ENCODE data around the gene PHOX2A.
A peak's percentile ranks its signal among the peaks of the same experiment; 100 is the strongest.

Gene PHOX2A

DNA sequence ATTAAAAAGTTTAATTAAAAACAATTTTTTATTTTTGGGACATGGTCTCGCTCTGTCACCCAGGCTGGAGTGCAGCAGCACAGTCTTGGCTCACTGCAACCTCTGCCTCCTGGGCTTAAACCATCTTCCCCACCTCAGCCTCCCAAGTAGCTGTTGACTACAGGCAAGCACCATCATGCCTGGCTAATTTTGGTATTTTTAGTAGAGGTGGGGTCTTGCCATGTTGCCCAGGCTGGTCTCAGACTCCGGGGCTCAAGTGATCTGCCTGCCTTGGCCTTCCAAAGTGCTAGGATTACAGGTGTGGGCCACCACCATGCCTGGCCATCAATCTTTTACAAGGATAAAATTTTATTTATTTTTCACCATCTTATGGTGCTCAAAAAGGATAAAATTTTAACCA, 43.3 kb upstream of the PHOX2A start:
- Histone ChIP-seq H2BK120ac (ENCODE audit: low read depth, low read length) (no peak overlapping the region), H2AK5ac (ENCODE audit: low read depth, low read length) (no peak overlapping the region), H3K18ac (ENCODE audit: low read length) (no peak overlapping the region), H3K36me3 (replicated peaks in 1 of 2; ENCODE audit: control insufficient read depth in 2 of 2, insufficient read depth in 2 of 2, low read length in 2 of 2) (no peaks in the 10 kb centered on the region), H2BK12ac (ENCODE audit: low read length) (no peak overlapping the region), H4K8ac (ENCODE audit: low read depth, low read length) (no peak overlapping the region), H3K4me2 (ENCODE audit: insufficient read depth, low read length, poor library complexity, severe bottlenecking) (no peak overlapping the region), H4K91ac (ENCODE audit: low read depth, low read length, poor library complexity) (no peak overlapping the region), H3K23ac (ENCODE audit: low read depth, low read length, poor library complexity) (no peak overlapping the region), H2AFZ (ENCODE audit: low read length) (no peak overlapping the region), H2BK15ac (ENCODE audit: low read length) (no peak overlapping the region), H3K79me1 (ENCODE audit: low read depth, low read length) (no peaks in the 10 kb centered on the region), H3K9me3 (replicated peaks in 1 of 2; ENCODE audit: control insufficient read depth in 2 of 2, insufficient read depth in 1 of 2, low read depth in 1 of 2, low read length in 2 of 2) (no peaks in the 10 kb centered on the region), H2BK5ac (ENCODE audit: low read length) (no peak overlapping the region), H3K4me3 (ENCODE audit: low read length in 2 of 2) (peak overlapping the region in 1 of 2 donors; percentile 50), H3K4ac (ENCODE audit: low read length) (no peak overlapping the region), H3K27ac (replicated peaks; ENCODE audit: low read length) (no peak overlapping the region), H3K9ac (ENCODE audit: low read depth, low read length, poor library complexity) (no peak overlapping the region), H3K4me1 (ENCODE audit: control insufficient read depth in 2 of 2, insufficient read depth in 1 of 2, low read depth in 1 of 2, low read length in 2 of 2) (no peaks in the 10 kb centered on the region), H3K27me3 (ENCODE audit: control insufficient read depth in 3 of 3, insufficient read depth in 3 of 3, low read depth in 1 of 3, low read length in 3 of 3) (no peaks in the 10 kb centered on the region), H3K14ac (ENCODE audit: low read length) (no peak overlapping the region)
- whole genome bisulfite sequencing, 2 donors (ENCODE audit: extremely low coverage in 2 of 2, insufficient read length in 2 of 2, insufficient replicate concordance in 1 of 2) = no CpG with 5 or more reads among the region's 2 CpGs
- DNase-seq (ENCODE audit: low spot score) = no peak

DNA sequence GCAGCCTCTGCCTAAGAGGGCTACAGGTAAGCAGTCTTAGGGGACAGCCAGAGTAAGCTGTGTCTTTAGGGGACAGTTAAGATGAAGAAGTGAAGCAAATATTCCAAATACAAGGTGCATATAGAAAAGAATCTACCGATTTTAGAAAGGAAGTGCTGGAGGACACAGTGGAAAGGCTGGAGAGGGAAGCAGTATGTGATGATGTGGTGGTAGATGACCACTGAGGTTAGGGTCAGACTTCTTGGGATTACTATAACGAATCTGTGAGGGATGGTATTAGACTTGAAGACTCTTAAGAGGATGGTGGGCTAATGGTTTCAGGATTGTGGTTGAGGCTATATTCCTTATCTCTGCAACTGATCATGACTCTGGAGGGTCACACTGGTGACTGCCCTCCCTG, 40.0 kb upstream of the PHOX2A start:
- Histone ChIP-seq H3K36me3 (replicated peaks in 1 of 2; ENCODE audit: control insufficient read depth in 2 of 2, insufficient read depth in 2 of 2, low read length in 2 of 2) (no peaks in the 10 kb centered on the region), H2BK120ac (ENCODE audit: low read depth, low read length) (no peak overlapping the region), H3K9ac (ENCODE audit: low read depth, low read length, poor library complexity) (no peak overlapping the region), H3K79me1 (ENCODE audit: low read depth, low read length) (no peaks in the 10 kb centered on the region), H3K23ac (ENCODE audit: low read depth, low read length, poor library complexity) (no peak overlapping the region), H2BK15ac (ENCODE audit: low read length) (no peak overlapping the region), H2BK5ac (ENCODE audit: low read length) (no peak overlapping the region), H2AK5ac (ENCODE audit: low read depth, low read length) (no peak overlapping the region), H2AFZ (ENCODE audit: low read length) (no peak overlapping the region), H3K4ac (ENCODE audit: low read length) (no peak overlapping the region), H3K9me3 (replicated peaks in 1 of 2; ENCODE audit: control insufficient read depth in 2 of 2, insufficient read depth in 1 of 2, low read depth in 1 of 2, low read length in 2 of 2) (no peaks in the 10 kb centered on the region), H3K4me3 (ENCODE audit: low read length in 2 of 2) (no peak overlapping the region), H4K91ac (ENCODE audit: low read depth, low read length, poor library complexity) (no peak overlapping the region), H2BK12ac (ENCODE audit: low read length) (no peak overlapping the region), H3K4me1 (ENCODE audit: control insufficient read depth in 2 of 2, insufficient read depth in 1 of 2, low read depth in 1 of 2, low read length in 2 of 2) (no peaks in the 10 kb centered on the region), H3K27me3 (ENCODE audit: control insufficient read depth in 3 of 3, insufficient read depth in 3 of 3, low read depth in 1 of 3, low read length in 3 of 3) (no peaks in the 10 kb centered on the region), H4K8ac (ENCODE audit: low read depth, low read length) (no peak overlapping the region), H3K27ac (replicated peaks; ENCODE audit: low read length) (no peak overlapping the region), H3K14ac (ENCODE audit: low read length) (no peak overlapping the region), H3K4me2 (ENCODE audit: insufficient read depth, low read length, poor library complexity, severe bottlenecking) (no peak overlapping the region), H3K18ac (ENCODE audit: low read length) (no peak overlapping the region)
- WGBS, 2 donors (ENCODE audit: extremely low coverage in 2 of 2, insufficient read length in 2 of 2, insufficient replicate concordance in 1 of 2) = no CpG with 5 or more reads among the region's 2 CpGs
- DNase-seq (ENCODE audit: low spot score) = no peak

DNA sequence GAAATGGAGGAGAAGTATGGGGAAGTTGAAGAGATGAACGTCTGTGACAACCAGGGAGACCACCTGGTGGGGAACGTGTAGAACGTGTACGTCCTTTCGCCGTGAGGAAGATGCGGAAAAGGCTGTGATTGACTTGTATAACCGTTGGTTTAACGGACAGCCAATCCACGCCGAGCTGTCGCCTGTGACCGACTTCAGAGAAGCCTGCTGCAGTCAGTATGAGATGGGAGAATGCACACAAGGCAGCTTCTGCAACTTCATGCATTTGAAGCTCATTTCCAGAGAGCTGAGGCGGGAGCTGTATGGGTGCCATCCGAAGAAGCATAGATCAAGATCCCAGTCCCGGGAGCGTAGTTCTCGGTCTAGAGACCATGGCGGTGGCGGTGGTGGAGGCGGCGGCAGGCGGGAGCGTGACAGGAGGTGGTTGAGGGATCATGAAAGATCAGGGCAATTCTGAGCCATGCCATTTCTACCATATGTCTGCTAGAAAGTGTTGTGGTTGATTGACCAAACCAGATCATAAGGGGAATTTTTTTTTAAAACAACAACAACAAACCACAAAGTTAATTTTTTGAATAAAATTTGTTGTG, 36.8 kb upstream of the PHOX2A start:
- no peak overlapping the region for H3K4me3 ChIP-seq (ENCODE audit: low read length in 2 of 2)
- no peak overlapping the region for H2BK120ac ChIP-seq (ENCODE audit: low read depth, low read length)
- no peak overlapping the region for H2BK15ac ChIP-seq (ENCODE audit: low read length)
- no peak overlapping the region for H3K9ac ChIP-seq (ENCODE audit: low read depth, low read length, poor library complexity)
- no peak overlapping the region for H3K18ac ChIP-seq (ENCODE audit: low read length)
- no peak overlapping the region for H3K4me2 ChIP-seq (ENCODE audit: insufficient read depth, low read length, poor library complexity, severe bottlenecking)
- no peak overlapping the region for H3K23ac ChIP-seq (ENCODE audit: low read depth, low read length, poor library complexity)
- DNase-seq (ENCODE audit: low spot score) = no peak
- H3K4ac ChIP-seq (ENCODE audit: low read length) = no peak overlapping the region
- H3K27ac ChIP-seq (replicated peaks; ENCODE audit: low read length) = no peak overlapping the region
- H4K8ac ChIP-seq (ENCODE audit: low read depth, low read length) = no peak overlapping the region
- no peak overlapping the region for H2AFZ ChIP-seq (ENCODE audit: low read length)
- no peaks in the 10 kb centered on the region for H3K27me3 ChIP-seq (ENCODE audit: control insufficient read depth in 3 of 3, insufficient read depth in 3 of 3, low read depth in 1 of 3, low read length in 3 of 3)
- WGBS, 2 donors (ENCODE audit: extremely low coverage in 2 of 2, insufficient read length in 2 of 2, insufficient replicate concordance in 1 of 2) = no CpG with 5 or more reads among the region's 24 CpGs
- no peak overlapping the region for H4K91ac ChIP-seq (ENCODE audit: low read depth, low read length, poor library complexity)
- no peak overlapping the region for H3K14ac ChIP-seq (ENCODE audit: low read length)
- H3K36me3 ChIP-seq (replicated peaks in 1 of 2; ENCODE audit: control insufficient read depth in 2 of 2, insufficient read depth in 2 of 2, low read length in 2 of 2) = no peaks in the 10 kb centered on the region
- no peak overlapping the region for H2BK5ac ChIP-seq (ENCODE audit: low read length)
- no peak overlapping the region for H2AK5ac ChIP-seq (ENCODE audit: low read depth, low read length)
- H2BK12ac ChIP-seq (ENCODE audit: low read length) = no peak overlapping the region
- no peaks in the 10 kb centered on the region for H3K4me1 ChIP-seq (ENCODE audit: control insufficient read depth in 2 of 2, insufficient read depth in 1 of 2, low read depth in 1 of 2, low read length in 2 of 2)
- no peaks in the 10 kb centered on the region for H3K9me3 ChIP-seq (replicated peaks in 1 of 2; ENCODE audit: control insufficient read depth in 2 of 2, insufficient read depth in 1 of 2, low read depth in 1 of 2, low read length in 2 of 2)
- H3K79me1 ChIP-seq (ENCODE audit: low read depth, low read length) = no peaks in the 10 kb centered on the region

DNA sequence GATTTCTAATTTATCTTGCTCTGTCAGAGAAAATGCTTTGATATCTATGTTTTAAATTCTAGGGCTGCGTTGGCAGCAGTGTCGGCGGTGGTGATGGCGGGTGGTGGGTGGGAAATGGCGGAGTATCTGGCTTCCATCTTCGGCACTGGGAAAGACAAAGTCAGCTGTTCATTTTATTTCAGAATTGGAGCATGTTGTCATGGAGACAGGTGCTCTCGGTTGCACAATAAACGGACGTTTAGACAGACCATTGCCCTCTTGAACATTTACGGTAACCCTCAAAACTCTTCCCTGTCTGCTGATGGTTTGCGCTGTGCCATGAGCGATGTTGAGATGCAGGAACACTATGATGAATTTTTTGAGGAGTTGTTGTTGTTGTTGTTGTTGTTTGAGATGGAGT, 36.1 kb upstream of the PHOX2A start:
- Histone ChIP-seq H3K23ac (ENCODE audit: low read depth, low read length, poor library complexity) (no peak overlapping the region), H3K27ac (replicated peaks; ENCODE audit: low read length) (no peak overlapping the region), H2BK15ac (ENCODE audit: low read length) (no peak overlapping the region)

More for the DNA sequence above, 36.1 kb upstream of the PHOX2A start:
- WGBS, 2 donors (ENCODE audit: extremely low coverage in 2 of 2, insufficient read length in 2 of 2, insufficient replicate concordance in 1 of 2) = no CpG with 5 or more reads among the region's 12 CpGs
- Histone ChIP-seq H3K14ac (ENCODE audit: low read length) (no peak overlapping the region), H3K4me3 (ENCODE audit: low read length in 2 of 2) (no peak overlapping the region), H2BK12ac (ENCODE audit: low read length) (no peak overlapping the region), H3K27me3 (ENCODE audit: control insufficient read depth in 3 of 3, insufficient read depth in 3 of 3, low read depth in 1 of 3, low read length in 3 of 3) (no peaks in the 10 kb centered on the region), H3K9ac (ENCODE audit: low read depth, low read length, poor library complexity) (no peak overlapping the region), H4K8ac (ENCODE audit: low read depth, low read length) (no peak overlapping the region), H4K91ac (ENCODE audit: low read depth, low read length, poor library complexity) (no peak overlapping the region), H3K4me2 (ENCODE audit: insufficient read depth, low read length, poor library complexity, severe bottlenecking) (no peak overlapping the region), H3K4ac (ENCODE audit: low read length) (no peak overlapping the region), H3K4me1 (ENCODE audit: control insufficient read depth in 2 of 2, insufficient read depth in 1 of 2, low read depth in 1 of 2, low read length in 2 of 2) (no peaks in the 10 kb centered on the region), H3K79me1 (ENCODE audit: low read depth, low read length) (no peaks in the 10 kb centered on the region), H2AK5ac (ENCODE audit: low read depth, low read length) (no peak overlapping the region), H3K36me3 (replicated peaks in 1 of 2; ENCODE audit: control insufficient read depth in 2 of 2, insufficient read depth in 2 of 2, low read length in 2 of 2) (no peaks in the 10 kb centered on the region), H2AFZ (ENCODE audit: low read length) (no peak overlapping the region), H2BK120ac (ENCODE audit: low read depth, low read length) (no peak overlapping the region), H3K18ac (ENCODE audit: low read length) (no peak overlapping the region), H2BK5ac (ENCODE audit: low read length) (no peak overlapping the region), H3K9me3 (replicated peaks in 1 of 2; ENCODE audit: control insufficient read depth in 2 of 2, insufficient read depth in 1 of 2, low read depth in 1 of 2, low read length in 2 of 2) (no peaks in the 10 kb centered on the region)
- no peak for DNase-seq (ENCODE audit: low spot score)
